Neural crest cell (in vitro differentiated cells): ENCODE data around the gene TMEM242. TPM values are rescaled to one million over a fixed set of nuclear protein-coding genes. Genes with fewer than 3 reads are reported as not detected.

Experiments
- DNase-seq: peaks from one replicate; pipeline ENCODE4 v3.0.0; 2021; ENCODE audit warnings: low read depth, mixed read lengths, low spot score
- H3K27ac Mint-ChIP-seq: one replicate; pipeline ENCODE4 v1.8.0; 2021; ENCODE audit warnings: mild to moderate bottlenecking, mixed read lengths; ENCODE audit not compliant: unreplicated experiment
- H3K27me3 Mint-ChIP-seq: 2 replicates; pipeline ENCODE4 v1.8.0; 2021; ENCODE audit warnings: low read depth, mild to moderate bottlenecking, mixed read lengths
- H3K36me3 Mint-ChIP-seq: 2 replicates; pipeline ENCODE4 v1.8.0; 2021; ENCODE audit warnings: low read depth, mild to moderate bottlenecking, mixed read lengths
- H3K4me1 Mint-ChIP-seq: 2 replicates; pipeline ENCODE4 v1.8.0; 2021; ENCODE audit warnings: mixed read lengths
- H3K4me3 Mint-ChIP-seq: one replicate; pipeline ENCODE4 v1.8.0; 2021; ENCODE audit warnings: mild to moderate bottlenecking, mixed read lengths
- H3K9me3 Mint-ChIP-seq: 2 replicates; pipeline ENCODE4 v1.8.0; 2021; ENCODE audit warnings: mixed read lengths
- total RNA-seq: library from RNA; stranded (reverse); gene quantifications from 2 replicates; pipeline ENCODE4 v1.2.1, GENCODE V29; 2021
- TF ChIP-seq, protein P1 (sequence below): fragments of 200-600 bp; sonication (generic); conservative IDR thresholded peaks from 2 replicates; pipeline ENCODE4 v1.5.0; 2021; ENCODE audit warnings: antibody characterized with exemption, mild to moderate bottlenecking

The TMEM242 gene
- total RNA-seq, 1 donor from 2014 or later, result 11.3 TPM

DNA sequence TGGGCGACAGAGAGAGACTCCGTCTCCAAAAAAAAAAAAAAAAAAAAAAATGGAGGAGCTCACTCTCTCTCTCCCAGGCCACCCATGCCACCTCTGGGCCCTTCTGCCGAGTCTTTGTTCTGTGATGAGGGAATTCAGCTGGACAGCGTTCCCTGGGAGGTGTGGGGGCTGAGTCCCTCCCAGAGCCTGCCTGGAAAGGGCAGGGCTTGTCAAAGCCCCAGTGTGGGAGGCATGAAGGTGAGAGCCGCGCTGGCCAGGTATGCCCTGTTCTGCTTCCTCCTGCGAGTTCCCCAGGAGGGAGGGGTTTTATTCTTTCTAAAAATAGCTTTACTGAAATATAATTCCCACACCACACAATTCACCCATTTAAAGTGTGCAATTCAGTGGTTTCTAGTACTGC lies 69.6 kb downstream of the TMEM242 start:
- H3K36me3 Mint-ChIP-seq, result no peaks in the 10 kb centered on the region
- H3K4me1 Mint-ChIP-seq, result no peaks in the 10 kb centered on the region
- no peak overlapping the region for H3K27ac Mint-ChIP-seq
- H3K27me3 Mint-ChIP-seq, result peaks cover 4% of the 10 kb centered on the region
- no peaks in the 10 kb centered on the region for H3K9me3 Mint-ChIP-seq
- no peak overlapping the region for H3K4me3 Mint-ChIP-seq
- no peak for DNase-seq
- TF ChIP-seq, protein P1, sequence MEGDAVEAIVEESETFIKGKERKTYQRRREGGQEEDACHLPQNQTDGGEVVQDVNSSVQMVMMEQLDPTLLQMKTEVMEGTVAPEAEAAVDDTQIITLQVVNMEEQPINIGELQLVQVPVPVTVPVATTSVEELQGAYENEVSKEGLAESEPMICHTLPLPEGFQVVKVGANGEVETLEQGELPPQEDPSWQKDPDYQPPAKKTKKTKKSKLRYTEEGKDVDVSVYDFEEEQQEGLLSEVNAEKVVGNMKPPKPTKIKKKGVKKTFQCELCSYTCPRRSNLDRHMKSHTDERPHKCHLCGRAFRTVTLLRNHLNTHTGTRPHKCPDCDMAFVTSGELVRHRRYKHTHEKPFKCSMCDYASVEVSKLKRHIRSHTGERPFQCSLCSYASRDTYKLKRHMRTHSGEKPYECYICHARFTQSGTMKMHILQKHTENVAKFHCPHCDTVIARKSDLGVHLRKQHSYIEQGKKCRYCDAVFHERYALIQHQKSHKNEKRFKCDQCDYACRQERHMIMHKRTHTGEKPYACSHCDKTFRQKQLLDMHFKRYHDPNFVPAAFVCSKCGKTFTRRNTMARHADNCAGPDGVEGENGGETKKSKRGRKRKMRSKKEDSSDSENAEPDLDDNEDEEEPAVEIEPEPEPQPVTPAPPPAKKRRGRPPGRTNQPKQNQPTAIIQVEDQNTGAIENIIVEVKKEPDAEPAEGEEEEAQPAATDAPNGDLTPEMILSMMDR, result no peak

DNA sequence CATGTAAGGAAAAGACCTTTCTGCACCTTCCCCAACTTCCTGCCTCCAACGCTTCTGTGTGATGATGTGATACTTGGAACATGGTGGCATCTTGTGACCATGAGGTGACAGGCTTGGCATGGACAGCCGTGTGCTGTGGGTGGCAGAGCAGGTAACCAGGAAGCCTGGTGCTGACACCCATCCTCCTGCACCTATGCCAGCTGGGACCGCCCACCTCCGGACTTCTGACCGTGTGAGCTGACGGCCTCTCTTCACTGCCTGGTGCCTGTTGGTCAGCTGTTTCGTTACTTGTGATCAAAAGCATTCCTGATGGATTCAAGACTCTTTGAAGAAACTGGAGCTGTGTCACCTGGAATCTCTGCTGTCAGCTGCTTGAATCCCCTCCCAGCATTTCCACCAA lies 70.3 kb downstream of the TMEM242 start:
- no peak for DNase-seq
- TF ChIP-seq, protein P1, result no peak
- Mint-ChIP-seq H3K27me3 (peaks cover 4% of the 10 kb centered on the region), H3K27ac (no peak overlapping the region), H3K4me1 (no peaks in the 10 kb centered on the region), H3K4me3 (no peak overlapping the region), H3K36me3 (no peaks in the 10 kb centered on the region), H3K9me3 (peaks cover 2% of the 10 kb centered on the region)

DNA sequence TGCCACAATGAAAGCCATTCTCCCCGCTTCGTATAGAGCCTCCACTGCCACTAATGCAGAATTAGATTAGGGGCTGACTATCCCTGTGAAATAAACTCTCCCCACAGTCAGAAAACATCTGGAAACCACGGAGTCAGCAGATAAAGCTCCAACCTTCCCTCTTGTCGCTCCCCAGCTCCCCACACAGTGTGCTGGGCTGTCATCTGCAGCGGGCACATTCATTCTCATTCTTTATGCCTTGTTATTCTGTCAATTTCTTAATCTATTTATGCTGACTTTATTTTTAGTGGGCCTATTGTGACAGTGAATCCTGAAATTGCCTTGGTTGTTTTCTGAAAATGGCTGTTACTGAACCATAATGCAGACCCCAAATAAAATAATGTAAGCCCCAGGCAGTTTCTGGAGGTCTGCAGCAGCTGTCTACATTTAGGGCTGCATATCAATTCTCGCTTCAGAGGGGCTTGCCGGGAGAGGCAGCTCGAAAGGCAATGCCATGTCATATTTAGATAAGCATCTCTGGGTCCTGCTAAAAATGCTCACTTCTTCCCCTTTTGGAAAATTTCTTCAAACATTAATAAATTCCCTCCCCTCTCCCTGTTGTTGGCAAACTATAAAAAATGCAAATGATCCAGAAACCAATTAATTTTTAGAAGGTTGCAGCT lies 71.6 kb downstream of the TMEM242 start:
- peaks cover 4% of the 10 kb centered on the region for H3K27me3 Mint-ChIP-seq
- TF ChIP-seq, protein P1, result no peak
- no peak overlapping the region for H3K4me3 Mint-ChIP-seq
- H3K27ac Mint-ChIP-seq, result no peak overlapping the region
- no peak for DNase-seq
- H3K4me1 Mint-ChIP-seq, result no peaks in the 10 kb centered on the region
- no peaks in the 10 kb centered on the region for H3K36me3 Mint-ChIP-seq
- peaks cover 2% of the 10 kb centered on the region for H3K9me3 Mint-ChIP-seq

DNA sequence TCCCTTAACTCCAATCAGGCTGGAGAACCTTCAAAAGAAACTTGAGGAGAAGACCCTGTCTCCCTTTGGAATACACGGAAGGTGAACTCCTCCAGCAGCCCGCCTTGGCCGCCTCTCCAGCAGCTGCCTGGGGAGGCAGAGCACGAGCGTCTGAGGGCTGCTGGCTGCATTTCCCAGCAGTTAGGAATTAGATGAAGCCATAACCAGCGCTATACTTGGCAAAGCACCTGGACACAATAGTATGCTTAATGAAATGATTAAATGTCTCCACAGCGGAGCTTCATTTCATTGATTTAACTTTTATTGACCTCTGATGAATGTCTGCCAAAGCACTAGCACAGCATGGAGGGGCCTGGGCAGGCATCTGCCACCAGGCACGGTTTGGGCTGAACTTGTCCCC lies 73.5 kb downstream of the TMEM242 start:
- Mint-ChIP-seq H3K9me3 (peaks cover 2% of the 10 kb centered on the region), H3K36me3 (no peaks in the 10 kb centered on the region), H3K4me1 (no peaks in the 10 kb centered on the region), H3K27me3 (peaks cover 4% of the 10 kb centered on the region), H3K4me3 (no peak overlapping the region), H3K27ac (no peak overlapping the region)
- no peak for DNase-seq
- TF ChIP-seq, protein P1, result no peak

DNA sequence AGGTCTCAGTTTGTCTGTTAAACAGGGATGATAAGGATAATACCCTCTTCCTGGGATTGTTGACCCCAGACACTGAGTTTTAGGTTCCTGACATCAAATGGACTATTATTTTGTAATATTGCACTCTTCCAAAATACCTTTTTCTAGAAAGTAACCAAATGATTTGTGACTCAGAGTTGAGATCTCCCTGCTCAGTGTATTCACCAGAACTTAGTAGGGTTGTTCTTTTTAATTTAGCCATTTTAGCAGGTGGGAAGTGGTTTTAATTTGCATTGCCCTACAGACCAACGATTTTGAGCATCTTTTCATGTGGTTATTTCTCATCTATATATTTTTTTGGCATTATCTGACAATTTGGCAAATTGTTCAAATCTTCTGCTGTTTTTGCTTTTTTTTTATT lies 75.1 kb downstream of the TMEM242 start:
- TF ChIP-seq, protein P1, result no peak
- no peak overlapping the region for H3K27ac Mint-ChIP-seq
- no peak overlapping the region for H3K4me3 Mint-ChIP-seq
- peaks cover 2% of the 10 kb centered on the region for H3K9me3 Mint-ChIP-seq
- H3K27me3 Mint-ChIP-seq, result peaks cover 3% of the 10 kb centered on the region
- no peaks in the 10 kb centered on the region for H3K36me3 Mint-ChIP-seq
- H3K4me1 Mint-ChIP-seq, result no peaks in the 10 kb centered on the region
- no peak for DNase-seq
